Gastrocnemius medialis (tissue), 4 donors: Measurements from ENCODE around the gene NCK2. TPM values are rescaled to one million over a fixed set of nuclear protein-coding genes. Genes with fewer than 3 reads are reported as not detected.

ENCODE experiments used
- ATAC-seq, 2 donors: fragments of 150-250 bp; one replicate each; pipeline ENCODE4 v1.9.1; 2016
- DNase-seq, 2 donors: peaks; one replicate each; pipeline ENCODE4 v3.0.0-alpha.2; 2019
- H3K27ac ChIP-seq, 4 donors: fragments of 200-600 bp; sonication (generic); 1 replicate in 1 of 4; 2 replicates in 3 of 4; pipeline ENCODE4 v1.5.1; 2016 to 2018; ENCODE audit warnings: mild to moderate bottlenecking in 2 of 4, moderate library complexity in 1 of 4
- H3K27me3 ChIP-seq, 3 donors: fragments of 200-600 bp; sonication (generic) in 2 of 3; 1 replicate in 1 of 3; 2 replicates in 2 of 3; pipeline versions ENCODE4 v1.5.1 to v1.6.0; 2016 to 2019; ENCODE audit warnings: mild to moderate bottlenecking in 1 of 3, moderate library complexity in 1 of 3
- H3K36me3 ChIP-seq, 2 donors: fragments of 200-600 bp; sonication (generic) in 1 of 2; one replicate each; pipeline ENCODE4 v1.5.1; 2017 to 2018
- H3K4me1 ChIP-seq, 2 donors: fragments of 200-600 bp; sonication (generic) in 1 of 2; one replicate each; pipeline ENCODE4 v1.5.1; 2016 to 2017; ENCODE audit warnings: mild to moderate bottlenecking in 2 of 2
- H3K4me3 ChIP-seq, 4 donors: fragments of 200-600 bp; sonication (generic) in 3 of 4; 1 replicate in 1 of 4; 2 replicates in 3 of 4; pipeline ENCODE4 v1.5.1; 2016 to 2019; ENCODE audit warnings: mild to moderate bottlenecking in 2 of 4
- H3K9me3 ChIP-seq, 3 donors: fragments of 200-600 bp; sonication (generic) in 2 of 3; 1 replicate in 1 of 3; 2 replicates in 2 of 3; pipeline ENCODE4 v1.5.1; 2016 to 2019
- CTCF ChIP-seq, 5 experiments: fragments of 450-650 bp in 3 of 5; fragments of 200-600 bp in 2 of 5; sonication (generic) in 2 of 5; IDR thresholded peaks in 4 of 5; conservative IDR thresholded peaks in 1 of 5; 1 replicate in 4 of 5; 2 replicates in 1 of 5; pipeline ENCODE4 v1.5.1; 2016 to 2019; ENCODE audit warnings: antibody characterized with exemption in 5 of 5, mild to moderate bottlenecking in 3 of 5, moderate library complexity in 3 of 5
- POLR2A ChIP-seq, 2 donors: fragments of 450-650 bp; IDR thresholded peaks; one replicate each; pipeline ENCODE4 v1.6.1; 2017; ENCODE audit warnings: antibody characterized with exemption in 2 of 2, mild to moderate bottlenecking in 2 of 2, moderate library complexity in 2 of 2
- in situ Hi-C, 4 donors: fragments of 200-750 bp; cut with MboI; loops; one replicate each; pipeline versions ENCODE4 v1.15.0 to v1.8.0; 2017; ENCODE audit warnings: low sequenced_read_pairs in 4 of 4
- intact Hi-C: fragments of 100-400 bp; cut with DNase I; formaldehyde crosslinking; loops from one replicate; pipeline ENCODE4 v1.15.1; 2023; ENCODE audit warnings: low total_unique reads
- total RNA-seq, 4 donors: library from RNA; depleted of rRNA; stranded (reverse); fragments of >200 nt; gene quantifications; one replicate each; pipeline versions ENCODE4 v1.1.0 to v1.2.3, GENCODE V29; 2016

The NCK2 gene
- total RNA-seq, 4 donors from 2014 or later: 46.7 to 86.1 (median 57.9) TPM

DNA sequence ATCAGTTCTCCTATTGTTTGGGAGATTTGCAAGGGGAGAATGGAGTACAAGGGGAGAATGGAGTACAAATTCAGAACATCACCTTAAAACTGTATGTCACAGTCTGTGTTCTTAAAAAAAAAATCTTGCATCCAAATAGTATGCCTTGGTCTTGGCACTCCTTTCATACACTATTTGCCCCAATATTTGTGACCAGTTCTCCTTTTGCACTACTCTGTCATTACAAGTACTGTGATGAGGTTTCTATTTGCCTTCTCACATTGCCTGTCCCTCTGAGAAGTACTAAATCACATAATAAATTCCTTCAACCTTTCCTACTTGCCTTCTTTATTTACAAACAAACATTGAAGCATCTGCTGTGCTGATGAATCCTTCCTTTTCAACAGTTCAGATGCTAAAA lies 36.0 kb upstream of the NCK2 start:
- DNase-seq: no peak
- no peak for ATAC-seq
- no peak for TF ChIP-seq POLR2A (IDR thresholded peaks at IDR 0.05)
- no peak for TF ChIP-seq CTCF (IDR thresholded peaks at IDR 0.05 in 4 of 5, conservative IDR thresholded peaks at IDR 0.05 in 1 of 5)
- Histone ChIP-seq H3K27ac (no peak overlapping the region), H3K27me3 (no peaks in the 10 kb centered on the region), H3K9me3 (no peaks in the 10 kb centered on the region), H3K36me3 (no peaks in the 10 kb centered on the region), H3K4me1 (no peaks in the 10 kb centered on the region), H3K4me3 (no peak overlapping the region)
- intact Hi-C loops: no loop called here
- in situ Hi-C loops: no loop called here

DNA sequence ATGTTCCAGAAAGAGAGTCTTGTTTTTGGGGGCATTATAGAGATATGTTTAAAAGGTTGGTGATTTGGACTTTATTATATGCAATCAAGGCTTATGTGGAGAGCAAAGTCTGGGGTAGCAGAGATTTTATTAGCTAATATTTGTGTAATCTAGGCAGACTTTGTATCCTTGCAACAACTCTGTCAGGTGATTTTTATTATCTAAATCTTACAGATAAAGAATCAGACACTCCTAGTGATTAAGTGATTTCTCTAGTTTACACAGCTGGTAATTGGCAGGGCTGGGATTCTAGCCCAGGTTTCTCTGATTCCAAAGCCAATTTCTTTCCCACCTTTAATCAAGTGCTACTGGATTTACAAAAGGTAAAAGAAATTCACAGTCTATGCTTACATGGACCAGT lies 33.3 kb upstream of the NCK2 start:
- H3K36me3 ChIP-seq: no peaks in the 10 kb centered on the region
- no peak overlapping the region for H3K27ac ChIP-seq
- intact Hi-C loops (no loop called here), in situ Hi-C loops (no loop called here)
- DNase-seq (no peak), ATAC-seq (no peak)
- TF ChIP-seq CTCF (IDR thresholded peaks at IDR 0.05 in 4 of 5, conservative IDR thresholded peaks at IDR 0.05 in 1 of 5) (no peak), POLR2A (IDR thresholded peaks at IDR 0.05) (no peak)
- no peaks in the 10 kb centered on the region for H3K4me1 ChIP-seq
- H3K27me3 ChIP-seq: no peaks in the 10 kb centered on the region
- H3K9me3 ChIP-seq: no peaks in the 10 kb centered on the region
- no peak overlapping the region for H3K4me3 ChIP-seq

DNA sequence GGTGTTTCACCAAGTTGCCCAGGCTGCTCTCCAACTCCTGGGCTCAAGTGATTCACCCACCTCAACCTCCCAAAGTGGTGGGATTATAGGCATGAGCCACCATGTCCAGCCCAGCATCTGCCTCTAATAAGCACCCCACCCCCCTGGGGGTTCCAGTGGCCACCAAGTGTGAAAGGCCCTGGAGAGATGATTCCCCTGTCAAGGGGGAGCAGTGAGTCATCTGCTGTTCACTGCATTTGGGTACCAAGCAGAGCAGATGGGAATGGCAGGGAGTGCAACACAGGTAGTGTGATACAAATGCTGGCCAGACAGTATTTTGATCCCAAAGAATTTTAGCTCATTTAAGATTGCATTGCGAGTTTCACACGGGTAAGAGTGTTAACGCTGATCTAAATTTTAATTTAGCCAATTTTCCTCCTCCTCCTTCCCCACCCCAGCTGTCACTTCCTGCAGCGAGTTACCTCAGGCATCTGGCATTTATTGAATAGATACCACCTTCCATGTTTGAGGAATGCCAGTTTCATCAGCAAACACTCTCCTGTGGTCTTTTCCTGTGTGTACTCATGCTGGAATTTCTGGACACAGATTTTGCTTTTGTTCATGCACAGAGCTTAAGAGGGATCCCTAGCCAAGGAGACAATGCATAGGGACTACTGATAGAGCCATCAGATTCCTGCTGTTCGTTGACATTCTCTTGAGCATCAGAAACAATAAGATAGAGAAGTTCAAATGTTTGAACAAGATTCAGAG lies 32.4 kb upstream of the NCK2 start:
- H3K4me1 ChIP-seq: no peaks in the 10 kb centered on the region
- H3K27ac ChIP-seq: no peak overlapping the region
- TF ChIP-seq POLR2A (IDR thresholded peaks at IDR 0.05): no peak
- TF ChIP-seq CTCF (IDR thresholded peaks at IDR 0.05 in 4 of 5, conservative IDR thresholded peaks at IDR 0.05 in 1 of 5): no peak
- in situ Hi-C loops: no loop called here
- ATAC-seq: no peak
- H3K36me3 ChIP-seq: no peaks in the 10 kb centered on the region
- no peaks in the 10 kb centered on the region for H3K27me3 ChIP-seq
- no peak overlapping the region for H3K4me3 ChIP-seq
- no peak for DNase-seq
- intact Hi-C loops: no loop called here
- no peaks in the 10 kb centered on the region for H3K9me3 ChIP-seq

- in situ Hi-C loops (no loop called here), intact Hi-C loops (no loop called here)
- TF ChIP-seq POLR2A (IDR thresholded peaks at IDR 0.05): no peak
- no peak for TF ChIP-seq CTCF (IDR thresholded peaks at IDR 0.05 in 4 of 5, conservative IDR thresholded peaks at IDR 0.05 in 1 of 5)
- H3K4me1 ChIP-seq: no peaks in the 10 kb centered on the region
- H3K27me3 ChIP-seq: no peaks in the 10 kb centered on the region
- no peak overlapping the region for H3K27ac ChIP-seq
- H3K4me3 ChIP-seq: no peak overlapping the region
- no peaks in the 10 kb centered on the region for H3K36me3 ChIP-seq
- H3K9me3 ChIP-seq: no peaks in the 10 kb centered on the region
- ATAC-seq (peak; percentile 60 to 92), DNase-seq (peak in 1 of 2 donors; percentile 18)
Measured at GRCh38 chr2:105712981-105713596, 31.6 kb upstream of the NCK2 start.
